Neural crest cell (in vitro differentiated cells): ENCODE measurements around the gene EFHB. TPM values are rescaled to one million over a fixed set of nuclear protein-coding genes. Genes with fewer than 3 reads are reported as not detected.
"Not testable (repeated sequence)": the region's sequence is repeated elsewhere in the genome, so short reads cannot be mapped to it uniquely, and the experiment has no call there.

Experiments used
- DNase-seq: peaks from one replicate; pipeline ENCODE4 v3.0.0; 2021; ENCODE audit warnings: low read depth, mixed read lengths, low spot score
- H3K27ac Mint-ChIP-seq: one replicate; pipeline ENCODE4 v1.8.0; 2021; ENCODE audit warnings: mild to moderate bottlenecking, mixed read lengths; ENCODE audit not compliant: unreplicated experiment
- H3K27me3 Mint-ChIP-seq: 2 replicates; pipeline ENCODE4 v1.8.0; 2021; ENCODE audit warnings: low read depth, mild to moderate bottlenecking, mixed read lengths
- H3K36me3 Mint-ChIP-seq: 2 replicates; pipeline ENCODE4 v1.8.0; 2021; ENCODE audit warnings: low read depth, mild to moderate bottlenecking, mixed read lengths
- H3K4me1 Mint-ChIP-seq: 2 replicates; pipeline ENCODE4 v1.8.0; 2021; ENCODE audit warnings: mixed read lengths
- H3K4me3 Mint-ChIP-seq: one replicate; pipeline ENCODE4 v1.8.0; 2021; ENCODE audit warnings: mild to moderate bottlenecking, mixed read lengths
- H3K9me3 Mint-ChIP-seq: 2 replicates; pipeline ENCODE4 v1.8.0; 2021; ENCODE audit warnings: mixed read lengths
- CTCF ChIP-seq: fragments of 200-600 bp; sonication (generic); conservative IDR thresholded peaks from 2 replicates; pipeline ENCODE4 v1.5.0; 2021; ENCODE audit warnings: antibody characterized with exemption, mild to moderate bottlenecking
- total RNA-seq: library from RNA; stranded (reverse); gene quantifications from 2 replicates; pipeline ENCODE4 v1.2.1, GENCODE V29; 2021

EFHB gene
- total RNA-seq, 1 donor from 2014 or later: 3.0 TPM

GRCh38 chr3:19903649-19904048 lies 30.4 kb downstream of the EFHB start:
- Mint-ChIP-seq H3K27me3 (no peaks in the 10 kb centered on the region), H3K36me3 (no peaks in the 10 kb centered on the region), H3K4me1 (peaks cover 9% of the 10 kb centered on the region), H3K4me3 (no peak overlapping the region), H3K27ac (no peak overlapping the region), H3K9me3 (no peaks in the 10 kb centered on the region)
- DNase-seq: no peak
- no peak for TF ChIP-seq CTCF

GRCh38 chr3:19901918-19902317 lies 32.1 kb downstream of the EFHB start:
- H3K27ac Mint-ChIP-seq: no peak overlapping the region
- TF ChIP-seq CTCF: no peak
- peaks cover 14% of the 10 kb centered on the region for H3K4me1 Mint-ChIP-seq
- DNase-seq: no peak
- H3K27me3 Mint-ChIP-seq: no peaks in the 10 kb centered on the region
- H3K9me3 Mint-ChIP-seq: no peaks in the 10 kb centered on the region
- H3K36me3 Mint-ChIP-seq: no peaks in the 10 kb centered on the region
- no peak overlapping the region for H3K4me3 Mint-ChIP-seq

GRCh38 chr3:19901337-19901736 lies 32.7 kb downstream of the EFHB start:
- no peaks in the 10 kb centered on the region for H3K27me3 Mint-ChIP-seq
- no peaks in the 10 kb centered on the region for H3K9me3 Mint-ChIP-seq
- no peak for TF ChIP-seq CTCF
- no peak overlapping the region for H3K27ac Mint-ChIP-seq
- H3K36me3 Mint-ChIP-seq: no peaks in the 10 kb centered on the region
- peaks cover 14% of the 10 kb centered on the region for H3K4me1 Mint-ChIP-seq
- no peak for DNase-seq
- no peak overlapping the region for H3K4me3 Mint-ChIP-seq

GRCh38 chr3:19899833-19900232 lies 34.2 kb downstream of the EFHB start:
- H3K27ac Mint-ChIP-seq: not testable (repeated sequence)

GRCh38 chr3:19899264-19899663 lies 34.8 kb downstream of the EFHB start:
- no peak for DNase-seq
- peaks cover 14% of the 10 kb centered on the region for H3K4me1 Mint-ChIP-seq
- H3K36me3 Mint-ChIP-seq: no peaks in the 10 kb centered on the region
- TF ChIP-seq CTCF: no peak
- no peaks in the 10 kb centered on the region for H3K27me3 Mint-ChIP-seq
- H3K4me3 Mint-ChIP-seq: no peak overlapping the region
- H3K27ac Mint-ChIP-seq: no peak overlapping the region
- H3K9me3 Mint-ChIP-seq: no peaks in the 10 kb centered on the region

More at GRCh38 chr3:19899833-19900232, 34.2 kb downstream of the EFHB start:
- H3K4me1 Mint-ChIP-seq: peaks cover 14% of the 10 kb centered on the region
- DNase-seq, H3K27me3 Mint-ChIP-seq, H3K4me3 Mint-ChIP-seq, H3K9me3 Mint-ChIP-seq, H3K36me3 Mint-ChIP-seq: not testable (repeated sequence)

GRCh38 chr3:19898721-19899120 lies 35.3 kb downstream of the EFHB start:
- Mint-ChIP-seq H3K9me3 (no peaks in the 10 kb centered on the region), H3K27ac (peak overlapping the region; percentile 9)

More at GRCh38 chr3:19898721-19899120, 35.3 kb downstream of the EFHB start:
- no peak for TF ChIP-seq CTCF
- no peak overlapping the region for H3K4me3 Mint-ChIP-seq
- peaks cover 14% of the 10 kb centered on the region for H3K4me1 Mint-ChIP-seq
- no peak for DNase-seq
- H3K36me3 Mint-ChIP-seq: no peaks in the 10 kb centered on the region
- H3K27me3 Mint-ChIP-seq: no peaks in the 10 kb centered on the region
